Hepatocyte (in vitro differentiated cells): ENCODE measurements around the gene DOC2A.

Source experiments
- EZH2 ChIP-seq: fragments of 200-600 bp; sonication (generic); IDR thresholded peaks from 2 replicates; pipeline ENCODE4 v1.6.1; 2016; ENCODE audit warnings: antibody characterized with exemption, mild to moderate bottlenecking, borderline replicate concordance
- EZH2phosphoT487 ChIP-seq: fragments of 200-600 bp; sonication (generic); IDR thresholded peaks from one replicate; pipeline ENCODE4 v1.6.1; 2018; ENCODE audit warnings: antibody characterized with exemption, mild to moderate bottlenecking, low read depth, moderate library complexity; ENCODE audit not compliant: unreplicated experiment, severe bottlenecking
- TF ChIP-seq, protein P1 (sequence below): fragments of 200-600 bp; sonication (generic); IDR thresholded peaks from 2 replicates; pipeline ENCODE4 v1.5.1; 2016; ENCODE audit warnings: antibody characterized with exemption, mild to moderate bottlenecking; ENCODE audit not compliant: poor library complexity

DNA sequence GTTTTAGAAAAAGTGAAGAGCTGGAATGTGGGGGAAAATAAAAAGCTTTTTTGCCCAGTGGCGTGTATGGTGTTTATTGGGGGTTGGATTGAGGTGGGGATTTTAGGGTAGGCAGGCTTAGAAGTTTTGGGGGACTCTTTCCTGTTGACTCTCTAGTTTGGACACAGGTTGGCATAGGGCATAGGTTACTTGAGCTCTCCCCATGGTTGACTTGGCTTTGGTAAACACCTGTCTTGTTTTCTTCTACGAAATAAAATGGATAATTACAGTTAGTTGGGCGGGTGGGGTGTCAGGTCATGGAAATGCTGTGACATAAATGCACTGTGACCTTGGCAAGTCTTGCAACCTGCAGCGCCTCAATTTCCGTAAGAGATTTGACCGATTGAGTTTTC is 37.8 kb downstream of the DOC2A start:
- TF ChIP-seq, protein P1, sequence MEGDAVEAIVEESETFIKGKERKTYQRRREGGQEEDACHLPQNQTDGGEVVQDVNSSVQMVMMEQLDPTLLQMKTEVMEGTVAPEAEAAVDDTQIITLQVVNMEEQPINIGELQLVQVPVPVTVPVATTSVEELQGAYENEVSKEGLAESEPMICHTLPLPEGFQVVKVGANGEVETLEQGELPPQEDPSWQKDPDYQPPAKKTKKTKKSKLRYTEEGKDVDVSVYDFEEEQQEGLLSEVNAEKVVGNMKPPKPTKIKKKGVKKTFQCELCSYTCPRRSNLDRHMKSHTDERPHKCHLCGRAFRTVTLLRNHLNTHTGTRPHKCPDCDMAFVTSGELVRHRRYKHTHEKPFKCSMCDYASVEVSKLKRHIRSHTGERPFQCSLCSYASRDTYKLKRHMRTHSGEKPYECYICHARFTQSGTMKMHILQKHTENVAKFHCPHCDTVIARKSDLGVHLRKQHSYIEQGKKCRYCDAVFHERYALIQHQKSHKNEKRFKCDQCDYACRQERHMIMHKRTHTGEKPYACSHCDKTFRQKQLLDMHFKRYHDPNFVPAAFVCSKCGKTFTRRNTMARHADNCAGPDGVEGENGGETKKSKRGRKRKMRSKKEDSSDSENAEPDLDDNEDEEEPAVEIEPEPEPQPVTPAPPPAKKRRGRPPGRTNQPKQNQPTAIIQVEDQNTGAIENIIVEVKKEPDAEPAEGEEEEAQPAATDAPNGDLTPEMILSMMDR = no peak
- TF ChIP-seq EZH2phosphoT487 (no peak), EZH2 (no peak)
